GM12878 (cell line): ENCODE data around the gene LHCGR. TPM values are rescaled to one million over a fixed set of nuclear protein-coding genes. Genes with fewer than 3 reads are reported as not detected.

Source experiments
- ATAC-seq: fragments of 200-7000 bp; cut with Tn5 transposase; 3 replicates; pipeline ENCODE4 v1.9.1; 2020; ENCODE audit warnings: mild to moderate bottlenecking, moderate library complexity
- BruUV-seq: library from RNA; stranded (reverse); fragments of 400-500 nt; replicated peaks from 2 replicates; lab custom pipeline; 2021; lab: Mats Ljungman, UMichigan
- CTCF ChIA-PET: fragments of 300-600 bp; sonication (Branson Sonifier 250); formaldehyde crosslinking; extraction: SDS; loops from one replicate; lab custom pipeline; 2021; ENCODE audit warnings: inconsistent platforms; lab: Yijun Ruan, JAX
- POLR2A ChIA-PET: fragments of 350-600 bp; formaldehyde crosslinking; extraction: SDS; loops from one replicate; lab custom pipeline; 2021; ENCODE audit warnings: inconsistent platforms; lab: Charles Lee
- RAD21 ChIA-PET: fragments of 300-600 bp; sonication (Branson Sonifier 250); formaldehyde crosslinking; loops from one replicate; lab custom pipeline; 2023; ENCODE audit warnings: antibody characterized with exemption; ENCODE audit not compliant: unreplicated experiment; lab: Charles Lee
- SMC1A ChIA-PET: fragments of 300-600 bp; sonication (Branson Sonifier 250); formaldehyde crosslinking; loops from one replicate; lab custom pipeline; 2023; ENCODE audit not compliant: unreplicated experiment, uncharacterized antibody; lab: Charles Lee
- DNase-seq: peaks from one replicate; pipeline ENCODE4 v3.0.0-alpha.2; 2011; ENCODE audit warnings: low read depth, low spot score
- FAIRE-seq: peaks from 3 replicates; lab custom pipeline; 2011; peaks lifted over from hg19 to GRCh38; lab: Jason Lieb, UNC
- H2AFZ ChIP-seq: 2 replicates; pipeline ENCODE4 v1.6.0; 2011; ENCODE audit warnings: low read depth, low read length, control low read depth; ENCODE audit not compliant: control insufficient read depth
- H3K27ac ChIP-seq: 2 replicates; pipeline ENCODE4 v1.5.1; 2011; ENCODE audit warnings: control low read depth; ENCODE audit not compliant: control insufficient read depth, insufficient read depth
- H3K27me3 ChIP-seq, 2 experiments: replicated peaks in 1 of 2; 2 replicates each; pipeline versions ENCODE4 v1.6.0 to v1.6.1; 2011; ENCODE audit warnings: low read length in 1 of 2; ENCODE audit not compliant: control insufficient read depth in 2 of 2, insufficient read depth in 2 of 2
- H3K36me3 ChIP-seq, 2 experiments: 2 replicates each; pipeline ENCODE4 v1.5.1; 2011; ENCODE audit warnings: low read length in 1 of 2; ENCODE audit not compliant: control insufficient read depth in 2 of 2, insufficient read depth in 2 of 2
- H3K4me1 ChIP-seq: 2 replicates; pipeline ENCODE4 v1.6.1; 2011; ENCODE audit warnings: mild to moderate bottlenecking, low read length, moderate library complexity, mixed read lengths; ENCODE audit not compliant: control insufficient read depth, insufficient read depth
- H3K4me2 ChIP-seq: 2 replicates; pipeline ENCODE4 v1.6.0; 2011; ENCODE audit warnings: control low read depth; ENCODE audit not compliant: control insufficient read depth, insufficient read depth
- H3K4me3 ChIP-seq: fragments of 200-600 bp; sonication (generic); 2 replicates; pipeline ENCODE4 v1.5.1; 2016
- H3K79me2 ChIP-seq: 2 replicates; pipeline ENCODE4 v1.6.0; 2011; ENCODE audit warnings: low read length; ENCODE audit not compliant: control insufficient read depth, insufficient read depth
- H3K9ac ChIP-seq: 2 replicates; pipeline ENCODE4 v1.8.0; 2011; ENCODE audit warnings: low read length, control low read depth, mixed read lengths; ENCODE audit not compliant: control insufficient read depth, insufficient read depth
- H3K9me3 ChIP-seq: replicated peaks from 3 replicates; pipeline ENCODE4 v1.5.1; 2011; ENCODE audit warnings: mild to moderate bottlenecking, low read length; ENCODE audit not compliant: control insufficient read depth, insufficient read depth
- H4K20me1 ChIP-seq: 2 replicates; pipeline ENCODE4 v1.6.0; 2011; ENCODE audit not compliant: control insufficient read depth, insufficient read depth
- EP300 ChIP-seq, 2 experiments: fragments of 150-350 bp in 1 of 2; IDR thresholded peaks; 2 replicates each; pipeline ENCODE4 v1.6.1; 2011 to 2012; ENCODE audit warnings: low read depth in 2 of 2, low read length in 2 of 2, borderline replicate concordance in 1 of 2, improper control_type of control experiment in 1 of 2, inconsistent platforms in 1 of 2; ENCODE audit not compliant: control insufficient read depth in 1 of 2
- IRF4 ChIP-seq: IDR thresholded peaks from 2 replicates; pipeline ENCODE4 v1.6.1; 2011; ENCODE audit warnings: low read depth, low read length
- JUNB ChIP-seq: IDR thresholded peaks from 2 replicates; pipeline ENCODE4 v1.6.1; 2016; ENCODE audit warnings: antibody characterized with exemption, mild to moderate bottlenecking
- RUNX3 ChIP-seq: IDR thresholded peaks from 2 replicates; pipeline ENCODE4 v1.6.1; 2012; ENCODE audit warnings: low read length, inconsistent platforms
- YY1 ChIP-seq: IDR thresholded peaks from 2 replicates; pipeline ENCODE4 v1.6.1; 2011; ENCODE audit warnings: low read depth, mild to moderate bottlenecking, low read length
- ZNF622 ChIP-seq: fragments of 450-650 bp; IDR thresholded peaks from 2 replicates; pipeline ENCODE4 v1.6.1; 2017; ENCODE audit warnings: mild to moderate bottlenecking, inconsistent platforms
- ZSCAN29 ChIP-seq: fragments of 450-650 bp; IDR thresholded peaks from 2 replicates; pipeline ENCODE4 v1.6.1; 2017; ENCODE audit warnings: mild to moderate bottlenecking, moderate library complexity
- WGBS: methylation state at CpG from one replicate; pipeline ENCODE4 v1.1.6; 2016; ENCODE audit warnings: low lambda C conversion rate; ENCODE audit not compliant: insufficient replicate concordance, insufficient coverage; ENCODE audit errors: missing lambda C conversion rate; 5-methylcytosine and 5-hydroxymethylcytosine counted together
- in situ Hi-C: fragments of 300-500 bp; cut with MboI; formaldehyde crosslinking; loops from 9 replicates; pipeline ENCODE4 v1.14.3; 2018; ENCODE audit warnings: mixed read lengths
- intact Hi-C: fragments of 100-400 bp; cut with micrococcal nuclease; formaldehyde crosslinking; loops from one replicate; pipeline ENCODE4 v1.14.2; 2022; ENCODE audit not compliant: unreplicated experiment
- polyA plus RNA-seq, 11 experiments: library from polyadenylated mRNA; depleted of rRNA in 4 of 11; unstranded in 6 of 11; stranded (reverse) in 5 of 11; fragments of >200 nt; fragmentation: Nextera tagmentation in 4 of 11; fragmentation: Illumina TruSeq in 1 of 11; extraction: Ambion mirVana in 4 of 11; extraction: Trizol in 1 of 11; gene quantifications; 1 replicate in 1 of 11; 2 replicates in 10 of 11; pipeline versions ENCODE4 v1.2.1 to v1.2.3, GENCODE V29; 2011 to 2016; ENCODE audit warnings: inconsistent platforms in 2 of 11, missing spikeins in 2 of 11, low read depth in 1 of 11
- total RNA-seq, 4 experiments: library from RNA; depleted of rRNA in 3 of 4; stranded (reverse); fragments of >200 nt in 3 of 4; fragmentation: Illumina TruSeq in 1 of 4; extraction: Trizol in 1 of 4; gene quantifications; 2 replicates each; pipeline versions ENCODE4 v1.2.1 to v1.2.3, GENCODE V29; 2013 to 2021

The LHCGR gene
- total and polyA plus RNA-seq, 10 of the 15 experiments (the other 5 are each of a cell fraction or from before 2014, with no cell fraction given) = 0.02 to 1.9 (median 0.13) TPM; not detected in 5

GRCh38 chr2:48749291-48750127, 6.0 kb downstream of the LHCGR start:
- FAIRE-seq (no peak), DNase-seq (no peak), ATAC-seq (peak; percentile 73)
- SMC1A ChIA-PET = interaction anchor here (0.6 to 1.4 kb wide), 3 partner anchors 9 to 60 kb away, joined by 3 read pairs; no protein-coding TSS in a partner anchor
- CTCF ChIA-PET = interaction anchor here (0.6 to 1.0 kb wide), 2 partner anchors 22 to 127 kb away, joined by 3 read pairs; no protein-coding TSS in a partner anchor
- Histone ChIP-seq H3K27me3 (no peaks in the 10 kb centered on the region), H3K36me3 (no peaks in the 10 kb centered on the region), H3K4me2 (peak overlapping the region; percentile 7; the same call in 1 of the 2 replicates), H3K4me1 (peaks cover 11% of the 10 kb centered on the region), H3K4me3 (no peak overlapping the region), H2AFZ (no peak overlapping the region), H3K27ac (peak overlapping the region; percentile 6), H3K9me3 (no peaks in the 10 kb centered on the region), H4K20me1 (no peaks in the 10 kb centered on the region), H3K9ac (no peak overlapping the region), H3K79me2 (no peaks in the 10 kb centered on the region)
- 38% methylated on average over 2 of the region's 2 CpGs for WGBS
- intact Hi-C loops (no loop called here), in situ Hi-C loops (no loop called here)
- RAD21 ChIA-PET = no interaction called here
- TF ChIP-seq RUNX3 = peak; percentile 71
- 0 out of 2 replicates have a peak, but pooled peaks have one; percentile 29 for TF ChIP-seq IRF4
- no peak for TF ChIP-seq EP300 (IDR thresholded peaks at IDR 0.05; ENCODE audit: borderline replicate concordance in 1 of 2, control insufficient read depth in 1 of 2, low read depth in 2 of 2, low read length in 2 of 2)
- TF ChIP-seq ZNF622 = no peak
- peak; percentile 37 for TF ChIP-seq JUNB
- TF ChIP-seq YY1 = no peak
- TF ChIP-seq ZSCAN29 = no peak
- POLR2A ChIA-PET = interaction anchor here (0.5 kb wide), 1 partner anchor 507 kb away, joined by 3 read pairs; no protein-coding TSS in a partner anchor
- no TSS peak for BruUV-seq
